ENCODE measurements around the gene STX1B.
"Not testable (repeated sequence)": the region's sequence is repeated elsewhere in the genome, so short reads cannot be mapped to it uniquely, and the experiment has no call there.

Gene STX1B

DNA sequence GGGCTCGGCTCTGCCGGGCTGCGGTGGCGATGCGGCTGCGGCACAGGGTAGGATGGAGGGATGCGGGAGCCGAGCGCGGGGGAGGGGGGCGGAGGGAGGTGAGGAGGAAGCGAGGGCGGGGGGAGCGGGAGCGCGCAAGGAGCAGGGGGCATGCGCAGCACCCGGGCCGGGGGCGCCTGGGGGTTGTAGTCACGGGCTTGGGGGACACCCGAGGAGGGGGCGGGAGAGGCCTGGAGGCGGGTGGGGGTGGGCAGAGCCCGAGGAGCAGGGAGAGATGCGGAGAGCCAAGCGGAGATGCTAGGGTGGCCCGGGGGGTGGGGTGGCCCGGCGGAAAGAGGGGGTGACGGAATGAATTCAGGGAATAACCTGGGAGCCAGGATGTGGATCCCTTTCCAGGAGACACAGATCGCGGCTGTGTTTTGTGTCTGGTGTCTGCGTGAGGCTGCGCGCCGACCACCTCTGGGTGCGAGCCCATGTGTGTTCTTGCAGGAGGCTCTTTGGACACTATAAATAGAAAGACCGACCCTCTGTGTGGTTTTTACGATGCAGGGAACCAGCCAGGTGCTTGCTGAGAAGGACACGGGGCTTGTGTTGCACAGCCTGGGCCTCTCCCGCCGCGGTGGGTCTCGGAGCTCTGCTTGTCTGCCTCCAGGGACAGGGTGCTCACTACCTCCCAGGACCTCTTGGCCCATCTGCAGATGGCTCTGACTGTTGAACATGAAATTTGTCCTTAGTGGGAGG lies at the start of gene STX1B:
Gene STX1B (minus strand): TSS at position 54 of the 741 bp plus-strand sequence. CDS start 242 bp downstream, outside the sequence.
- FAIRE-seq = no peak

DNA sequence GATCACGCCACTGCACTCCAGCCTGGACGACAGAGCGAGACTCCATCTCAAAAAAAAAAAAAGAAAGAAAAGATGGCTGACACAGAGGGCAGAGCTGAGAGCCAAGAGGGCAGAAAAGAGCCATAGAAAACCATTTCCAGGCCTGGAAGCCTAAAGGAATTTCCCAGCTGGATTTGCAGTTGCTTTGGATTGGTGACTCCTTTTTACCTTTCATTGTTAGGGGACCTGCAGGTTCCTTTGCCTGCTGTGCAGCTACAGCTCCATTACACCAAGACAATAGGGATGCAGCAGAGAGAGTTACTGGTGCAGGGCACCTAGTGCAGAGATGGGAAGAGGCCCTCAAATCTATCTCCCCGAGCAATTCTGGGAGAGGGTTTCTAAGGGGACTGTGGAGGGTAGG lies 45.2 kb upstream of the STX1B start:
- no peak for FAIRE-seq

DNA sequence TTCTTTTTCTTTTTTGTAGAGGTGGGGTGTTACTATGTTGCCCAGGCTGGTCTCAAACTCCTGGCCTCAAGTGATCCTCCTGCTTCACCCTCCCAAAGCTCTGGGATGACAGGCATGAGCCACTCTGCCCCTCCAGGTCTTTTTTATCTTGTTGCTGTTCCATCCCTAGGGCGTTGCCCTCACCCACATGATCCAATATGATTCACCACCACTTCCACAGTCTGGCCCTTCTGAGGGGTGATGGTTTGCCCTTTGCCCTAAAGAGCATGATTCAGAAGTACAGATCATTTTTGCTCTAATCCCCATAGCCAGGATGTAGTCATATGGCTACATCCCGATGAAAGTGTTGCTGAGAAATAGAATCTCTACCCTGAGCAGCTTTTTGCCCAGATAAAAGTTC lies 41.7 kb upstream of the STX1B start:
- no peak for FAIRE-seq

DNA sequence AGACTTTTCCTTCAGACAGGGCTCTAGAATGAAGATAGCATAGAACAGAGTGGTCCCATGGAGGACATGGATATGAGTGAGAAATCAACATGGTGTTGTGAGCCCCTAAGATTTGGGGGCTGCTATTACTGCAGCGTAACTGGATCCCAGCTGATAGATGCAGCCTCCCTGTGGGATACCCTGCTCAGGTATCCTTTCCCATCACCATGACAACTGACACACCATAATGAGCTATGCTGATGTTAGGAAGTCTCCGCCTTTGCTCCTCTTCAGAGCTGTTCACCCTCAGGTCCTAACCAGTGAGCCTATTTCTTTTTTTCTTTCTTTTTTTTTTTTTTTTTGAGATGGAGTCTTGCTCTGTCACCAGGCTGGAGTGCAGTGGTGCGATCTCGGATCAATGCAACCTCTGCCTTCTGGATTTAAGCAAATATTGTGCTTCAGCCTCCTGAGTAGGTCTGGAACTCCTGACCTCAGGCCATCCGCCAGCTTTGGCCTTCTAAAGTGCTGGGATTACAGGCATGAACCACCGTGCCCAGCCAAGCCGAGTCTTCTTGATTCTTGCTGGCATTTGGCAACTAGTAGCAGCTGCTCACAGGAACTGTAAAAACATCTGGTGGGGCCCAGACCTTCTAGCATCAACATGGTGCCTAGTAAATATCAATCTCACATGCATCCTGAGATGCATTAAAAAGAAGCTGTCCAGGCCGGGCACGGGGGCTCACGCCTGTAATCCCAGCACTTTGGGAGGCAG lies 40.0 kb upstream of the STX1B start:
- FAIRE-seq = no peak

DNA sequence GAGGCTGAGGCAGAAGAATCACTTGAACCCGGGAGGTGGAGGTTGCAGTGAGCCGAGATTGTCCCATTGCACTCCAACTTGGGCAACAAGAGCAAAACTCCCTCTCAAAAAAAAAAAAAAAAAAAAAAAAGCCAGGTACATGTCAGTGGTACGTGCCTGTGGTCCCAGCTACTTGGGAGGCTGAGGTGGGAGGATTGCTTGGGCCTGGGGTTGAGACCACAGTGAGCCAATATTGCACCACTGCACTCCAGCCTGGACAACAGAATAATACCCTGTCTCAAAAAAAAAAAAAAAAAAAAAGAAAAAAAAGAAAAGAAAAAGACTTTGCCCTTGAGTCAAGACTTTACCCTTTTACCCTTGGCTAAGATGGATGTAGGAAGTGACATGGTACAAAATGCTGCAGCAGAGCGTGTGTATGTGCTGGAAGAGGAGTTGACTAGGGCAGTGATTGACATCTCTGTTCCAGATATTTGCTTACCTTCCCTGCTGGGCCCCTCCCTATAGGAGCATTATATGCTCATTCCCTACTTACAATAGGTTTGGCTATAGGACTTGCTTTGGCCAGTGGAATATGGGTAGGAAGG lies 33.6 kb upstream of the STX1B start:
- no peak for FAIRE-seq

DNA sequence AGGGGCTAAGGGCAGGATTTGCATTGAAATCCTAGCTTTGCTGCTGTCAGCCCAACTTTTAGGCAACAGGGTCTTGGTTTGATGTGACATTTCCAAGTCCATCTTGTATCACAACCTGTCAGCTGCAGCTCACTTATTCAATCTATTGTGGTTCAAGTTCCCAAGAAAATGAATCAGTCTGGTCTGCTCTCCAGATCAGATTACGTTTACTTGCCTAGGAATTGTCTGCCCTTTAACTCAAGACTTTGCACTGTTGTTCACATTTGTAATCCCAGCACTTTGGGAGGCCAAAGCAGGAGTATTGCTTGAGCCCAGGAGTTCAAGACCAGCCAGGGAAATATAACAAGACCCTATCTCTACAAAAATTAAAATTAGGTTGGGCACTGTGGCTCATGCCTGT lies 32.9 kb upstream of the STX1B start:
- no peak for FAIRE-seq

DNA sequence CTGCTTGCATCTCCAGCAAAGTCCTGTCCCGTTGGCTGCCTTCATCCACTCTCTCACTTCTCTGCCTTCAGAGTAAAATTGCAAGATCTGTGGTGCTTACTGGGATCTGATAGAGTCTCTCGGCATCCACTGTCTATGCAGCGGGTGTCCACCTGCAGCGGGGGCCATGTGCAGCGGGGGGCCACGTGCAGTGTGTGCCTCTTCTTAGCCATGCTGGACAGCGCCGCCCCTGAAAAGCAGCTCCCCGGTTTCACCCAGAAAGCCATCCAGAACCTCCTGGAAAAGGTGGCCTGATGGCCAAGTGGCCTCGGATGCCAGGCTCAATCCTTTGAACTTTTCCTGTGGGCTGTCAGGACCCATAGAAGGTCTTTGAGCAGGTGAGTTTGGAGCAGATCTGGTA lies 32.4 kb upstream of the STX1B start:
- FAIRE-seq = no peak

DNA sequence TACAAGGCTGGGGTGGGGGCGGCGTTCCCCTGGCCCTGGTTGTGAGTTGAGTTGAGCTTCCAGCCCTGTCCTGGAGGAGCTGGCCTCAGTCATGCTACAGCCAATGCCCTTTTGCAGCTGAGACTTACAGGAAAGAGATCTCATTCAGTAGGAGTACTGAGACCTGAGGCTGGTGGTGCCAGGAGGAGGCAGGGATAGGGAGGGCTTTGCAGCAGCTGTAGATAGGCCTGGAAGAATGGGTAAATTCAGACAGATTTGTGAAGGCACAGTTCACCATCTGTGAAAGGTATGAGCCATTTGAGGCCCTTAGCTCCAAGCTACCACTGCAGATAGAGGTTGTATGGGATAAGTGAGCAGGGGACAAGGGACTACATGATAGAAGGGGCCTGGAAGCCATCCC lies 28.6 kb upstream of the STX1B start:
- no peak for FAIRE-seq

DNA sequence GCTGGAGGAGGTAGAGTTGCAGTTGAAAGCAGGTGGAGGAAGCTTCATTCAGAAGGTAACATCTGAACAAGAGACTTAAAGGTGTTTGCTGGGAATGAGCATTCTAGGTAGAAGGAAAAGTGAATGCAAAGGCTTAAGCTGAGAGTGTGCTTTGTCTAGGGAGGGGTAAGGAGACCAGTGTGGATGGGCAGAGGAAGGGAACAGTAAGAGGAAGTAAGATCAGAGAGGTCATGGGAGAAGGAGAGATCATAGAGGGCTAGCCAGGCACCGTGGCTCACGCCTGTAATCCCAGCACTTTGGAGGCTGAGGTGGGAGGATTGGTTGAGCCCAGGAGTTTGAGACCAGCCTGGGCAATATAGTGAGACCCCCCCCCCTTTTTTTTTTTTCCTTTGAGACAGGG lies 26.3 kb upstream of the STX1B start:
- FAIRE-seq = no peak

DNA sequence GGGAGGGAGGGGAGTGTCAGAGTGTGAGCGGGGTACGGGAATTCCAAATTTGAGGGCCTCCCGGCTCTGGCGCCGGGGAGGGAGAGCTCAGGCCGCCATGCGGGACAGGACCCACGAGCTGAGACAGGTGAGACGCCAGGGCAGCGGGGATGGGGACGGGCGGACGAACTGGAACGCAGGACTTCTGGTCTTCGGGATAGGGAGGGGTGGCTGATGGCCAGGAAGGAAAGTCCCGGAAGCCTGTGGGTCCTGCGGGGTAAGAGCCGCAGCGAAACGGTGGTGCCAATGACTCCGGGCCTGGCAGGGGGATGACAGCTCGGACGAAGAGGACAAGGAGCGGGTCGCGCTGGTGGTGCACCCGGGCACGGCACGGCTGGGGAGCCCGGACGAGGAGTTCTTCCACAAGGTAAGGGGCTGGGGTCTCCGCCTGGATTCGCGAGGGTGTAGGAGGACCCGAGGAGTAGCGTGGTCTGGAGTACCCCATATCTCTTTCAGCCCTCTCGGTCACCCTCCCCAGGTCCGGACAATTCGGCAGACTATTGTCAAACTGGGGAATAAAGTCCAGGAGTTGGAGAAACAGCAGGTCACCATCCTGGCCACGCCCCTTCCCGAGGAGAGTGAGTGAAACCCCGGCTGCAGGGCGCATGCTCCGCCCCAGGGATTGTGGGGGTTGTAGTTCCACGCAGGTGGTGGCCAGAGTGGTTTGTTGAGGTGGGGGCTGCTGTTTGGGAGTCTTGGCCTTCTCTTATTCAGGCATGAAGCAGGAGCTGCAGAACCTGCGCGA lies 23.5 kb upstream of the STX1B start:
- FAIRE-seq = no peak

DNA sequence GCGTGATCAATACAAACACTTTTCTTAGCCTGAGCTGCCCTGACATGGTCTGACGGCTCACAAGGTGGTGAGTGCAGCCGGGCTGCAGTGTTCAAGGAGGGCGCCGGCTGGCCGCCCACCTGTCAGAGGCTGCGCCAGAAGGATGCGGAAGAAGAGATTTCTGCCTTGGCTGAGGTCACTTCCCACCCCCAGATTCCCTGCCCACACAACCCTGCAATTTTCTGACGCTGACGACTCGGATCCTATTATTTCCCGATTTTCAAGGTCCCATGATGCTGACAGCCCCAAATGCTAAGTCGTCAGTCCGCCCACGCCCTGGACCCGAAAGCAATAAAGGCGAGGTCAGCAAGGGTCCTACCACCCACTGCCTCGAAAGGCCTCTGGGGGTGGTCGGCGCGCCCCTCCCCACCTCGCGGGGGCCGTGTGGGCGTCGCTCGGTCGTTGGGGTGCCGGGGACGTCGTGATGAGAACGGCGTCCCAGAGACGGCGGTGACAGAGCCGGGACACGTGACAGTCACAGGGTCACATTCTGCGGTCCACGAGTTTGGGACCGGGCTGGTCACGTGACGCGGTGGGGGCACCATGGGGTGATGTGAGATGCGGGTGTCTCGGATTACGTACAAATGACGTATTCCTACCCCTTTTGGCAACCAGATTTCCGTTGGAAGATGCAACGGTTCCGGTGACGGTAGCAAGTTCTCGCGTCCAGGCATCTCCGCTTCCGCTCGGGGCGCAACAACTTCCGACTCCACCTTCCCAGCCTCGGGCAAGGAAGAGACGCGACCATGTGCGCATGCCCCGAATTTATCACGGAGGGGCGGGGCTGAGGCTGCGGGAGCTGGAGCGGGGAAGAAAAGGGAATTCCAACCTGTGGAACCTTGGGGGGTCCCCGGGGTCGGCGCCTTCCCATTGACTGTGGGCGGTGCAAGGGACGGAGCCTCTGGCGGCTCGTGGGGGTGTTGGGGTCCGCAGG lies 22.6 kb upstream of the STX1B start, which contains the start of gene STX4:
Gene STX4 (plus strand): TSS at position 823 of the 973 bp plus-strand sequence. CDS start 248 bp downstream, outside the sequence.
- FAIRE-seq = no peak

DNA sequence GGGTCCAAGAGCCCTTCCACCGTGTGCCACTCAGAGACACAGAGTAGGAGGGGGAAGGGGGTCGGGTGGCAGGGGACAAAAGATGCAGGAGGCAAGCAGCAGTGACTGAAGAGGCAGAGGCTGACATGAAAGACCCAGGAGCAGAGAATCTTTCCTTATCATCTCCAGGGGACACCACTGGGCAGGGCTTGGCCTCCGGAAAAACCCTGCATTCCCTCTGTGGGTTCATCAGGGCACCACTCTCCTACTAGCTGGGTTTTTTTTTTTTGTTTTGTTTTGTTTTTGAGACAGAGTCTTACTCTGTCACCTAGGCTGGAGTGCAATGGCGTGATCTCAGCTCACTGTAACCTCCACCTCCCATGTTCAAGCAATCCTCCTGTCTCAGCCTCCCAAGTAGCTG lies 20.8 kb upstream of the STX1B start:
- no peak for FAIRE-seq

DNA sequence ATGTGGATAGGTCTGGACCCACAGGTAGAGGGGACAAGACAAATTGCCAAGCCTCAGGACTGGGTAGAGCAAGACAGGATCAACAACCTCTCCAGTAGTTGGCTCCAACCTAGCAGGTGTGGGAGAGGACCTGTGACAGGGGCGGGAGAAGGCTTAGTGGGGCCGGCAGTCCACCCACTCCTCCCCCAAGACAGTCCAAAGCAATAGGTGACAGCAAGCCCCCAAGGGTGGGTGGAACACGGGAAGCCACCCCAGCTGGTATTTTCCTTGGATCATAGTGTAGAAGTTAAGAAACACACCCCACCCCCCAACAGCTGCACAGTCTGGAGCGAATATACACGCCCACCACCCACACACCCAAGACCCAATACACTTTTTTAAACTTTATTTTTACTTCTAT lies 18.8 kb upstream of the STX1B start:
- no peak for FAIRE-seq

DNA sequence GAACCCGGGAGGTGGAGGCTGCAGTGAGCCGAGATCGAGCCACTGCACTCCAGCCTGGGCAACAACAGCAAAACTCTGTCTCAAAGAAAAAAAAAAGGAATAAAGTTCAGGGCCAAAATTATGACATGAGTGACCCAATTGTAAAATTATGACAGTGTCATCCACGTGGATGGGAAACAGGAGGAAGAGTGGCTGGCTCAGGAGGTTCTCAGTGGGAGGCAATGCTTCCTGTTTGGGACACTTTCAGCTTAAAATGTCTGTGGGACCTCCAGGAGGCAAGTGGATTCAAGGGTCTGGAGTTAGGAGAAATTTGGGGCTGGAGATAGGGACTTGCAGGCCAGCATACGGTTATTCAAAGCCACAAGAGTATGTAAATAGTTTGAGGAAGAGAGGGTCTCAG lies 14.9 kb upstream of the STX1B start:
- FAIRE-seq = no peak

DNA sequence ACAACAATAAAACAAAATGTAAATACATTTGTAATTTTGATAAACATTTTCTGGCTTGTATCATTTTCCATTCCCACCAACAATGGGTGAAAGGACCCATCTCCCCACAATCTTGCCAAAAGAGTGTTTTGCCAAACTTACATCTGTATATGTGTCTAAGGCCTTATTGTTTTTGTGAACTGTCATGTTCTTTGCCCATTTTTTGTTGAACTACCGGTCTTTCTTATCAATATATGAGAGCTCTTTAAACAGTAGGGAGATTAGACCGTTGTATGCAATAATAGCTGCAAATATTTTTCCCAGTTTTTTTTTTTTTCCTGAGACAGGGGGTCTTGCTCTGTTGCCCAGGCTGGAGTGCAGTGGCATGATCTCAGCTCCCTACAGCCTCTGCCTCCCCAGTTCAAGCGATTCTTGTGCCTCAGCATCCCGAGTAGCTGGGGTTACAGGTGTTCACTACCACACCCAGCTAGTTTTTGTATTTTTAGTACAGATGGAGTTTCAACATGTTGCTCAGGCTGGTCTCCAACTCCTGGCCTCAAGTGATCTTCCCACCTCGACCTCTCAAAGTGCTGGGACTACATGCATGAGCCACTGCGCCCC lies 13.3 kb upstream of the STX1B start:
- no peak for FAIRE-seq

DNA sequence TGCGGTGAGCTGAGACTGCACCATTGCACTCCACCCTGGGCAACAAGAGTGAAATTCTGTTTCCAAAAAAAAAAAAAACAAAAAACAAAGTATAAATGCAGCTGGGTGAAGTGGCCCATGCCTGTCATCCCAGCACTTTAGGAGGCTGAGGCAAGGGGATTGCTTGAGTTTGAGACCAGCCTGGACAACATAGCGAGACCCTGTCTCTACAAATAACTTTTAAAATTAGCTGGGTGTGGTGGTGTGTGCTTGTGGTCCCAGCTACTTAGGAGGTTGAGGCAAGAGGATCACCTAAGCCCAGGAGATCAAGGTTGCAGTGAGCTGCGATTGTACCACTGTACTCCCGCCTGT lies 12.8 kb upstream of the STX1B start:
- no peak for FAIRE-seq

DNA sequence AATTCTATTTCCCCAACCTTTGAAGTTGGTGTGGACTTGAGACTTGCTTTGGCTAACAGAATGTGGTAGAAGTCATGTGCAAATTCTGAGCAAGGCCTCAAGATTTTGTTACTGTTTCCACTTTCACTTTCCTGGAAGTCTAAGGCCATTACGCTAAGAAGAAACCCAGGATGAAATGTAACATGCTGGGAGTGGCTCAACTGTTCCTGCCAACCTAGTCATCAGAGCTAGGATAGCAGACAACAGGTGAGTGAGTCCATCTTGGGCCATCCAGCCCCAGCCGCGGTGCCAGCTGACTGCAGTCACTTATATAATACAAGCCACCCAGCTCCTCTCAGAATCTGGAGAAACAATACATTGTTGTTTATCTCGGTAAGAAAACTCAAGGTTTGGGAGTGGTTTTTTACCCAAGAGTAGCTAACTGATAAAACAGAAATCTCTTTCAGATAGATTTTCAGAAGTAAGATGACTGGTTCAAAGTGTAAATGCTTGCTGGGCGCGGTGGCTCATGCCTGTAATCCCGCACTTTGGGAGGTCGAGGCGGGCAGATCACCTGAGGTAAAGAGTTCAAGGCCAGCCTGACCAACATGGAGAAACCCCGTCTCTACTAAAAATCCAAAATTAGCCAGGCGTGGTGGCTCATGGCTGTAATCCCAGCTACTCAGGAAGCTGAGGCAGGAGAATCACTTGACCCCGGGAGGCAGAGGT lies 12.3 kb upstream of the STX1B start:
- FAIRE-seq = no peak

DNA sequence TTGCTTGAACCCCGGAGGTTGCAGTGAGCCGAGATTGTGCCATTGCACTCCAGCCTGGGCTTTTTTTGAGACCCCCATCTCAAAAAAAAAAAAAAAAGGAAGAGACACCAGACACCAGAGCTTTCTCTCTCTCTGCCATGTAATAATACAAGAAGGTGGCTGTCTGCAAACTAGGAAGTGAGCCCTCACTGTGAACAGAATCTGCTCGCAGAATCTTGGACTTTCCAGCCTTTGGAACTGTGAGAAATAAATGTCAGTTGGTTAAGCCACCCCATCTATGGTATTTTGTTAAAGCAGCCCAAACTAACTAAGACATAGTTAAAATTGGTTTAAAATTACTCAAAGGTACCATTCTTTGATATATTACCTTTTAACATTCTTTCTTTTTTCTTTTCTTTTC lies 10.1 kb upstream of the STX1B start:
- FAIRE-seq = no peak

DNA sequence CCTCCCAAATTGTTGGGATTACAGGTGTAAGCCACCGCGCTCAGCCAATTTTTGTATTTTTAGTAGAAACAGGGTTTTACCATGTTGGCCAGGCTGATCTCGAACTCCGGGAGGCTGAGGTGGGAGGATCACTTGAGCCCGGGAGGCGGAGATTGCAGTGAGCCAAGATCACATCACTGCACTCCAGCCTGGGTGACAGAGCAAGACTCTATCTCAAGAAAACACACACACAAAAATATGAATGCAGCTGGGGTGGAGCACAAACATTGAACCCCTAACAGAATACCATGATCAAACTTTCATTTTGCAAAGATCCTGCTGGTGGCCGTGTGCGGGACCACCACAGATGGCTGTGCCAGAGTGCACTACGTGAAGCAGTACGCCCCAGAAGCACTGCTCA lies 7.3 kb upstream of the STX1B start:
- FAIRE-seq = not testable (repeated sequence)

DNA sequence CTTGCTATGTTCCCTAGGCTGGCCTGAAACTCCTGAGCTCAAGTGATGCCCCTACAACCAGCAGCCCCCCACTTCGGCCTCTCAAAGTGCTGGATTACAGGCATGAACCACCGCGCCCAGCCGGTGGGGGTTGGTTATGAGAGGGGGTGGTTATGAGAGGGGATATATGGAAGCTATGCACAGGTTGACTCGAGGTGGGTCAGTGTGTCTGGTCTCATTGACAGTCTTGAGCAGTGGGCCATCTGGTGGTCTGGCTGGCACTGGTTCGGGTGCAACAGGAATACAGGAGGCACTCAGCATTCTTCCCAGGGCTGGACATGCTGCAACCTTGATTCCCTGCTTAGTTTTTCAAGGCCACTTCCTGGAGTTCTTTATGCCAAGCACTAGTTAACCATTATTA lies 5.6 kb upstream of the STX1B start:
- no peak for FAIRE-seq

DNA sequence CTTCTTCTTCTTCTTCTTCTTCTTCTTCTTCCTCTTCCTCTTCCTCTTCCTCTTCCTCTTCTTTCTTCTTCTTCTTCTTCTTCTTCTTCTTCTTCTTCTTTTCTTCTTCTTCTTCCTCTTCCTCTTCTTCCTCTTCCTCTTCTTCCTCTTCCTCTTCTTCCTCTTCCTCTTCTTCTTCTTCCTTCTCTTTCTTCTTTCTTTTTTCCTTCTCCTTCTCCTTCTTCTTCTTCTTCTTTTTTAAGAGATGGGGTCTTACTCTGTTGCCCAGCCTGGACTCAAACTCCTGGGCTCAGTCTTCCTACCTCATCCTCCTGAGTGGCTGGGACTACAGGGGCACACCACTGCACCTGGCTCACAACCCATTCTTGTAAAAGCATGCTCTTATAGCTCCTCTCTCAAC lies 2.9 kb upstream of the STX1B start:
- FAIRE-seq = not testable (repeated sequence)
